Astrocyte (in vitro differentiated cells and primary cell): Measurements from ENCODE around the gene SYCN. TPM values are rescaled to one million over a fixed set of nuclear protein-coding genes. Genes with fewer than 3 reads are reported as not detected.
"Not testable (repeated sequence)": the region's sequence is repeated elsewhere in the genome, so short reads cannot be mapped to it uniquely, and the experiment has no call there.

ENCODE experiments used
- DNase-seq: peaks from one replicate; pipeline ENCODE4 v3.0.0-alpha.2; 2010; ENCODE audit warnings: low read depth
- FAIRE-seq: peaks from 2 replicates; lab custom pipeline; 2011; peaks lifted over from hg19 to GRCh38; lab: Jason Lieb, UNC
- H2AFZ ChIP-seq: 2 replicates; pipeline ENCODE4 v1.6.0; 2012; ENCODE audit warnings: low read depth, low read length, inconsistent platforms
- H3K27ac ChIP-seq: 2 replicates; pipeline ENCODE4 v1.5.1; 2011; ENCODE audit warnings: low read depth, low read length, inconsistent platforms
- H3K27me3 ChIP-seq: 2 replicates; pipeline ENCODE4 v1.6.0; 2011; ENCODE audit warnings: low read length, inconsistent platforms; ENCODE audit not compliant: insufficient read depth
- H3K36me3 ChIP-seq: 2 replicates; pipeline ENCODE4 v1.5.1; 2011; ENCODE audit warnings: low read length, inconsistent platforms; ENCODE audit not compliant: insufficient read depth
- H3K4me1 ChIP-seq: 2 replicates; pipeline ENCODE4 v1.5.1; 2011; ENCODE audit warnings: low read length, inconsistent platforms; ENCODE audit not compliant: insufficient read depth
- H3K4me2 ChIP-seq: 2 replicates; pipeline ENCODE4 v1.6.0; 2012; ENCODE audit warnings: low read length, inconsistent platforms
- H3K4me3 ChIP-seq: 2 replicates; pipeline ENCODE4 v1.5.1; 2011; ENCODE audit warnings: low read depth, mild to moderate bottlenecking, low read length, inconsistent platforms; ENCODE audit not compliant: insufficient read depth
- H3K79me2 ChIP-seq: 2 replicates; pipeline ENCODE4 v1.6.0; 2012; ENCODE audit warnings: mild to moderate bottlenecking, low read length, inconsistent platforms; ENCODE audit not compliant: insufficient read depth
- H3K9ac ChIP-seq: 2 replicates; pipeline ENCODE4 v1.6.0; 2012; ENCODE audit warnings: mild to moderate bottlenecking, low read length, inconsistent platforms
- H3K9me3 ChIP-seq: 2 replicates; pipeline ENCODE4 v1.5.1; 2012; ENCODE audit warnings: low read depth, mild to moderate bottlenecking, low read length, inconsistent platforms; ENCODE audit not compliant: insufficient read depth
- H4K20me1 ChIP-seq: 2 replicates; pipeline ENCODE4 v1.6.0; 2012; ENCODE audit warnings: low read length, inconsistent platforms; ENCODE audit not compliant: insufficient read depth
- H3K27ac Mint-ChIP-seq: one replicate; pipeline ENCODE4 v1.8.0; 2021; ENCODE audit warnings: mild to moderate bottlenecking, mixed read lengths; ENCODE audit not compliant: unreplicated experiment
- H3K27me3 Mint-ChIP-seq: one replicate; pipeline ENCODE4 v1.8.0; 2021; ENCODE audit warnings: low read depth, mixed read lengths; ENCODE audit not compliant: unreplicated experiment
- H3K36me3 Mint-ChIP-seq: one replicate; pipeline ENCODE4 v1.8.0; 2021; ENCODE audit warnings: low read depth, mixed read lengths; ENCODE audit not compliant: unreplicated experiment
- H3K4me1 Mint-ChIP-seq: one replicate; pipeline ENCODE4 v1.8.0; 2021; ENCODE audit warnings: low read depth, mixed read lengths; ENCODE audit not compliant: unreplicated experiment
- H3K4me3 Mint-ChIP-seq: one replicate; pipeline ENCODE4 v1.8.0; 2021; ENCODE audit warnings: mild to moderate bottlenecking, moderate library complexity, mixed read lengths; ENCODE audit not compliant: unreplicated experiment
- H3K9me3 Mint-ChIP-seq: one replicate; pipeline ENCODE4 v1.8.0; 2021; ENCODE audit warnings: mild to moderate bottlenecking, mixed read lengths; ENCODE audit not compliant: unreplicated experiment
- EZH2 ChIP-seq: IDR thresholded peaks from 2 replicates; pipeline ENCODE4 v1.6.1; 2012; ENCODE audit warnings: mild to moderate bottlenecking, low read length, inconsistent platforms; ENCODE audit not compliant: insufficient read depth
- total RNA-seq: library from RNA; stranded (reverse); gene quantifications from 2 replicates; pipeline ENCODE4 v1.2.1, GENCODE V29; 2021
- TF ChIP-seq, protein P1 (sequence below): IDR thresholded peaks from 2 replicates; pipeline ENCODE4 v1.5.1; 2011; ENCODE audit warnings: low read depth, mild to moderate bottlenecking, inconsistent platforms, low read length, moderate library complexity; ENCODE audit not compliant: insufficient read depth

Gene SYCN
- total RNA-seq, 1 donor from 2014 or later = not detected

DNA sequence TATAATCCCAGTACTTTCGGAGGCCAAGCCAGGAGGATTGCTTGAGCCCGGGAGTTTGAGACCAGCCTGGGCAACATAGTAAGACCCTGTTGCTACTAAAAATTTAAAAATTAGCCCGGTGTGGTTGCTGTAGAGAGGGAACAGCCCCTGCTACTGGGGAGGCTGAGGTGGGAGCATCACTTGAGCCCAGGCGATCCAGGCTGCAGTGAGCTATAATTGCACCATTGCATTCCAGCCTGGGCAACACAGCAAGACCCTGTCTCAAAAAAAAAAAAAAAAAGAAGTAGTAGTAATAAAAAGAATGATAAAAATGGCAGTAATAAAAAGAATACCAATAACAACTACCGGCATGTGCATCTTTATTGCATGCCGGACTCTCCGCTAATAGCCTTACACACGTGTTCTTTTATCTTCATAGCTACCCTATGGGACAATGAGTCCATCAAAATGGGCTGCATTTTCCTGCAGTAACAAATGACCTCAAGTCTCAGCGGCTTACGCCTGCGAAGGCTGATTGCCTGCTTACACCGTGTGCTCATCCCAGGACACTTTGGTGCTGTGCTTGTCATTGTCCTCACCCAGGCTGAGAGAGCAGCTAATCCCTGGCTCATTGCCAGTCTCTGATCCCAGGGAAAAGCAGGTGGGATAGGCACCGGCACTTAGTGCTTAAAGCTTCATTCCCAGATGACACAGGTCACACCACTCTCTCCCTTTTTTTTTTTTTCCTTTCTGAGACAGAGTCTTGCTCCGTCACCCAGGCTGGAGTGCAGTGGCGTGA lies 14.4 kb upstream of the SYCN start:
- Mint-ChIP-seq H3K36me3 (no peaks in the 10 kb centered on the region), H3K27ac (no peak overlapping the region), H3K9me3 (peaks cover 10% of the 10 kb centered on the region), H3K4me3 (no peak overlapping the region), H3K27me3 (peaks cover 52% of the 10 kb centered on the region), H3K4me1 (no peaks in the 10 kb centered on the region)
- FAIRE-seq (no peak), DNase-seq (no peak)
- Histone ChIP-seq H3K79me2 (no peaks in the 10 kb centered on the region), H3K4me3 (no peak overlapping the region), H3K4me1 (no peaks in the 10 kb centered on the region), H4K20me1 (no peaks in the 10 kb centered on the region), H3K4me2 (no peak overlapping the region), H2AFZ (no peak overlapping the region), H3K9ac (no peak overlapping the region), H3K36me3 (no peaks in the 10 kb centered on the region), H3K27ac (no peak overlapping the region), H3K27me3 (peaks cover 3% of the 10 kb centered on the region), H3K9me3 (no peaks in the 10 kb centered on the region)
- TF ChIP-seq EZH2 = no peak
- TF ChIP-seq, protein P1, sequence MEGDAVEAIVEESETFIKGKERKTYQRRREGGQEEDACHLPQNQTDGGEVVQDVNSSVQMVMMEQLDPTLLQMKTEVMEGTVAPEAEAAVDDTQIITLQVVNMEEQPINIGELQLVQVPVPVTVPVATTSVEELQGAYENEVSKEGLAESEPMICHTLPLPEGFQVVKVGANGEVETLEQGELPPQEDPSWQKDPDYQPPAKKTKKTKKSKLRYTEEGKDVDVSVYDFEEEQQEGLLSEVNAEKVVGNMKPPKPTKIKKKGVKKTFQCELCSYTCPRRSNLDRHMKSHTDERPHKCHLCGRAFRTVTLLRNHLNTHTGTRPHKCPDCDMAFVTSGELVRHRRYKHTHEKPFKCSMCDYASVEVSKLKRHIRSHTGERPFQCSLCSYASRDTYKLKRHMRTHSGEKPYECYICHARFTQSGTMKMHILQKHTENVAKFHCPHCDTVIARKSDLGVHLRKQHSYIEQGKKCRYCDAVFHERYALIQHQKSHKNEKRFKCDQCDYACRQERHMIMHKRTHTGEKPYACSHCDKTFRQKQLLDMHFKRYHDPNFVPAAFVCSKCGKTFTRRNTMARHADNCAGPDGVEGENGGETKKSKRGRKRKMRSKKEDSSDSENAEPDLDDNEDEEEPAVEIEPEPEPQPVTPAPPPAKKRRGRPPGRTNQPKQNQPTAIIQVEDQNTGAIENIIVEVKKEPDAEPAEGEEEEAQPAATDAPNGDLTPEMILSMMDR = no peak

- no peaks in the 10 kb centered on the region for H3K4me1 Mint-ChIP-seq
- H3K9me3 Mint-ChIP-seq = peaks cover 10% of the 10 kb centered on the region
- DNase-seq = no peak
- peaks cover 50% of the 10 kb centered on the region for H3K27me3 Mint-ChIP-seq
- H3K4me2 ChIP-seq = no peak overlapping the region
- H3K27me3 ChIP-seq = peaks cover 3% of the 10 kb centered on the region
- no peak for TF ChIP-seq EZH2
- TF ChIP-seq, protein P1 = no peak
- H3K4me3 Mint-ChIP-seq = no peak overlapping the region
- H3K36me3 ChIP-seq = no peaks in the 10 kb centered on the region
- no peaks in the 10 kb centered on the region for H4K20me1 ChIP-seq
- no peaks in the 10 kb centered on the region for H3K36me3 Mint-ChIP-seq
- H3K79me2 ChIP-seq = no peaks in the 10 kb centered on the region
- no peak overlapping the region for H3K27ac ChIP-seq
- no peak overlapping the region for H3K9ac ChIP-seq
- no peaks in the 10 kb centered on the region for H3K4me1 ChIP-seq
- H2AFZ ChIP-seq = no peak overlapping the region
- no peak overlapping the region for H3K4me3 ChIP-seq
- H3K9me3 ChIP-seq = no peaks in the 10 kb centered on the region
- FAIRE-seq = no peak
- H3K27ac Mint-ChIP-seq = no peak overlapping the region
Observed at GRCh38 chr19:39217094-39217493, 13.0 kb upstream of the SYCN start.

GRCh38 chr19:39215323-39215722 lies 11.3 kb upstream of the SYCN start:
- not testable (repeated sequence) for H3K9me3 Mint-ChIP-seq, FAIRE-seq, DNase-seq, H3K4me1 ChIP-seq, H3K36me3 ChIP-seq, H3K9me3 ChIP-seq, H3K27me3 ChIP-seq, H3K27ac ChIP-seq, H3K4me3 Mint-ChIP-seq, H3K9ac ChIP-seq, H4K20me1 ChIP-seq, H3K4me2 ChIP-seq, H3K4me1 Mint-ChIP-seq, H3K4me3 ChIP-seq, H3K79me2 ChIP-seq, H3K36me3 Mint-ChIP-seq, H2AFZ ChIP-seq, H3K27ac Mint-ChIP-seq
- H3K27me3 Mint-ChIP-seq = peaks cover 43% of the 10 kb centered on the region
